ENCODE data around the gene TPGS1. TPM values are rescaled to one million over a fixed set of nuclear protein-coding genes. Genes with fewer than 3 reads are reported as not detected.
"Not testable (repeated sequence)": the region's sequence is repeated elsewhere in the genome, so short reads cannot be mapped to it uniquely, and the experiment has no call there.

The TPGS1 gene
- polyA plus RNA-seq, 4 donors: 17.4 to 38.4 (median 25.2) TPM

GRCh38 chr19:472005-472858, 35.1 kb upstream of the TPGS1 start:
- Histone ChIP-seq H3K27me3 (ENCODE audit: control insufficient read depth in 3 of 3, insufficient read depth in 3 of 3, low read length in 3 of 3) (no peaks in the 10 kb centered on the region), H3K9me3 (ENCODE audit: control insufficient read depth in 2 of 2, insufficient read depth in 1 of 2, low read depth in 1 of 2, low read length in 1 of 2) (no peaks in the 10 kb centered on the region), H3K4me3 (ENCODE audit: low read depth in 1 of 3, low read length in 3 of 3) (no peak overlapping the region), H3K4me1 (ENCODE audit: control insufficient read depth in 3 of 3, insufficient read depth in 2 of 3, low read depth in 1 of 3, low read length in 2 of 3) (no peaks in the 10 kb centered on the region), H3K27ac (ENCODE audit: low read depth in 1 of 3, low read length in 2 of 3) (no peak overlapping the region), H3K36me3 (ENCODE audit: control insufficient read depth in 3 of 3, insufficient read depth in 2 of 3, low read depth in 1 of 3, low read length in 3 of 3) (no peaks in the 10 kb centered on the region)
- DNase-seq: no peak
- FAIRE-seq: no peak
- WGBS, 3 donors: 66 to 72% (median 72%) methylated on average over 23 of the region's 23 CpGs

GRCh38 chr19:474126-475078, 32.9 kb upstream of the TPGS1 start:
- DNase-seq (no peak), FAIRE-seq (no peak)
- H3K4me3 ChIP-seq (ENCODE audit: low read depth in 1 of 3, low read length in 3 of 3): no peak overlapping the region
- no peaks in the 10 kb centered on the region for H3K9me3 ChIP-seq (ENCODE audit: control insufficient read depth in 2 of 2, insufficient read depth in 1 of 2, low read depth in 1 of 2, low read length in 1 of 2)
- WGBS, 3 donors: 69 to 74% (median 72%) methylated on average over 52 to 57 of the region's 57 CpGs
- no peak overlapping the region for H3K27ac ChIP-seq (ENCODE audit: low read depth in 1 of 3, low read length in 2 of 3)
- H3K27me3 ChIP-seq (ENCODE audit: control insufficient read depth in 3 of 3, insufficient read depth in 3 of 3, low read length in 3 of 3): no peaks in the 10 kb centered on the region
- no peaks in the 10 kb centered on the region for H3K36me3 ChIP-seq (ENCODE audit: control insufficient read depth in 3 of 3, insufficient read depth in 2 of 3, low read depth in 1 of 3, low read length in 3 of 3)
- H3K4me1 ChIP-seq (ENCODE audit: control insufficient read depth in 3 of 3, insufficient read depth in 2 of 3, low read depth in 1 of 3, low read length in 2 of 3): no peaks in the 10 kb centered on the region

DNA sequence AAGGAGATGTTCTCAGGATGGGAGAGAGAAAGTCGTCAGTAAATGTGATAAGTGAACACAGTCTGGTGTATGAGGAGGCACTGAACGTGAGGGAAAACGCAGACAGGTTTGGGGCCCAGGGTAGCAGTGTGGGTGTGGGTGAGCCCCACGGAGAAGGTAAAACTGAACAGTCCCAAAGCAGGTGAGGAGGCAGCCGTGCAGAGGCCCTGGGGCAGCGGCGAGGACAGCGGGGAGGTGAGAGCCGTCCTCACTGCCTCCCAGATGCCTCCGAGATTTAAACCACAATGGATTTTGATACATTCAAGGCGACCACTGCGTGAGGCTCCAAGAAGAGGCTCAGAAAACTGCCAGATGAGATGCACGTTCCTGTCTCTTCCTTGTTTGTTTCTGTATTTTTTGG, 31.9 kb upstream of the TPGS1 start:
- H3K9me3 ChIP-seq (ENCODE audit: control insufficient read depth in 2 of 2, insufficient read depth in 1 of 2, low read depth in 1 of 2, low read length in 1 of 2): no peaks in the 10 kb centered on the region
- no peaks in the 10 kb centered on the region for H3K4me1 ChIP-seq (ENCODE audit: control insufficient read depth in 3 of 3, insufficient read depth in 2 of 3, low read depth in 1 of 3, low read length in 2 of 3)
- no peak overlapping the region for H3K4me3 ChIP-seq (ENCODE audit: low read depth in 1 of 3, low read length in 3 of 3)
- FAIRE-seq: no peak
- H3K36me3 ChIP-seq (ENCODE audit: control insufficient read depth in 3 of 3, insufficient read depth in 2 of 3, low read depth in 1 of 3, low read length in 3 of 3): no peaks in the 10 kb centered on the region
- no peaks in the 10 kb centered on the region for H3K27me3 ChIP-seq (ENCODE audit: control insufficient read depth in 3 of 3, insufficient read depth in 3 of 3, low read length in 3 of 3)
- DNase-seq: no peak
- WGBS, 3 donors: 67 to 76% (median 76%) methylated on average over 13 of the region's 13 CpGs
- H3K27ac ChIP-seq (ENCODE audit: low read depth in 1 of 3, low read length in 2 of 3): no peak overlapping the region

DNA sequence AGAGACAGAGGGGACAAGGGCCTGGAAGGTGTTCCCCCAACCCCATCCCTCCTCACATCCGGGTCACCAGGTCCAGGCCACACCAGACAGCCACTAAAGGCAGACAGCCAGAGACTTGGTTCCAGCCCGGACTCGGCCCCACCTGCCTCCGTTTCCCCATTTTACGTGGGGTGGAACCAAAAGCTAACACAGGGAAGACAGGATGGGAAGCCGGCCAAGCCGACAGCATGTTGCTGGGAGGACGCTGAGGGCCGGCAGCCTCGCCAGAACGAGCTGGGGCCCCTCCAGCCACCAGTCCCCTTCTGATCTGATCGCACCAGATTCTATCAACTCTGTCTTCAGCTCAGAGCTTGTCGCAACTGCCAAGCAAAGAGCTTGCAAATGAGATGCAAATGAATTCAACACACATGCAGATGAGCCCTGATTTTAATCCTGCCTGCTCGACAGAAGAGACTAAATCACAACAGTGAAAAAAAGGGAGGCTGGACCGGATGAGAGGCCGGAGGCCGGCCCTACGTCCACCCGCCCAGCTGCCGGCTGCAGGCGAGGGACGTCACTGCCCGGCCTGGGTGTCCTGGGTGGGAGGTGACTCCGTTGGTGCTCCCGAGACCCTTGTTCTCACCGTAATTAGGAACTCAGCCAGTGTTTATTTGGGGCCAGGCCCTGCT, 28.9 kb upstream of the TPGS1 start:
- WGBS, 3 donors: 76 to 84% (median 84%) methylated on average over 25 to 26 of the region's 26 CpGs
- H3K4me3 ChIP-seq (ENCODE audit: low read depth in 1 of 3, low read length in 3 of 3): no peak overlapping the region
- no peak for FAIRE-seq
- no peaks in the 10 kb centered on the region for H3K27me3 ChIP-seq (ENCODE audit: control insufficient read depth in 3 of 3, insufficient read depth in 3 of 3, low read length in 3 of 3)
- no peaks in the 10 kb centered on the region for H3K36me3 ChIP-seq (ENCODE audit: control insufficient read depth in 3 of 3, insufficient read depth in 2 of 3, low read depth in 1 of 3, low read length in 3 of 3)
- DNase-seq: no peak
- H3K9me3 ChIP-seq (ENCODE audit: control insufficient read depth in 2 of 2, insufficient read depth in 1 of 2, low read depth in 1 of 2, low read length in 1 of 2): no peaks in the 10 kb centered on the region
- no peaks in the 10 kb centered on the region for H3K4me1 ChIP-seq (ENCODE audit: control insufficient read depth in 3 of 3, insufficient read depth in 2 of 3, low read depth in 1 of 3, low read length in 2 of 3)
- no peak overlapping the region for H3K27ac ChIP-seq (ENCODE audit: low read depth in 1 of 3, low read length in 2 of 3)

- Histone ChIP-seq H3K27ac (ENCODE audit: low read depth in 1 of 3, low read length in 2 of 3) (no peak overlapping the region), H3K4me3 (ENCODE audit: low read depth in 1 of 3, low read length in 3 of 3) (no peak overlapping the region), H3K27me3 (ENCODE audit: control insufficient read depth in 3 of 3, insufficient read depth in 3 of 3, low read length in 3 of 3) (no peaks in the 10 kb centered on the region), H3K9me3 (ENCODE audit: control insufficient read depth in 2 of 2, insufficient read depth in 1 of 2, low read depth in 1 of 2, low read length in 1 of 2) (no peaks in the 10 kb centered on the region), H3K4me1 (ENCODE audit: control insufficient read depth in 3 of 3, insufficient read depth in 2 of 3, low read depth in 1 of 3, low read length in 2 of 3) (no peaks in the 10 kb centered on the region), H3K36me3 (ENCODE audit: control insufficient read depth in 3 of 3, insufficient read depth in 2 of 3, low read depth in 1 of 3, low read length in 3 of 3) (no peaks in the 10 kb centered on the region)
- 67 to 71% (median 70%) methylated on average over 14 of the region's 14 CpGs for WGBS, 3 donors
- DNase-seq (no peak), FAIRE-seq (no peak)
Observed at GRCh38 chr19:478976-479375, 28.3 kb upstream of the TPGS1 start.

DNA sequence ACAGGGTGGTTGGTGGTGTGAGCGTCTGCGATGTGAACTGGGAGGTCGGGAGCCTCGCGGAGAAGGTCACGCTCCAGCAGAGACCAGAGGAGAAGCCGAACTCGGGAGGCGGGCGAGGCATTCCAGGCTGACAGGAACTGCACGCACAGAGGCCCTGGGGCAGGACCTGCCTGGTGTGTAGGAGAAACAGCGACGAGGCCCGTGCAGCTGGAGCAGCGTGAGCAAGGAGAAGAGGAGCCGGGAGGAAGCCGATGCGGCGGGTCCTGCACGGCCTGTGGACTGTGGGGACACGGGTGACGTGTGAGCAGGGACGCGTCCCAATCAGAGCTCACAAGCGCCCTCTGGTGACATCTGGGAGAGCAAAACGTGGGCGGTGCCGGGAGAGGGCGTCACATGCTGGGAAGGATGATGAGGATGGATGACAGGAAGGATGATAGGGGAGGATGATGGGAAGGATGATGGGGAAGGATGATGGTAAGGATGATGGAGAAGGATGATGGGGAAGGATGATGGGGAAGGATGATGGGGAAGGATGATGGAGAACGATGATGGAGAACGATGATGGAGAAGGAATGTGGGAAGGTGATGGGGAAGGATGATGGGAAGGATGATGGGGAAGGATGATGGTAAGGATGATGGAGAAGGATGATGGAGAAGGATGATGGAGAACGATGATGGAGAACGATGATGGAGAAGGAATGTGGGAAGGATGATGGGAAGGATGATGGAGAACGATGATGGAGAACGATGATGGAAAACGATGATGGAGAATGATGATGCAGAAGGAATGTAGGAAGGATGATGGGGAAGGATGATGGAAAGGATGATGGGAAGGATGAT, 27.1 kb upstream of the TPGS1 start:
- H3K4me3 ChIP-seq (ENCODE audit: low read depth in 1 of 3, low read length in 3 of 3): no peak overlapping the region
- DNase-seq: peak; percentile 82 to 83
- WGBS, 3 donors: 23 to 33% (median 32%) methylated on average over 36 of the region's 36 CpGs
- no peaks in the 10 kb centered on the region for H3K9me3 ChIP-seq (ENCODE audit: control insufficient read depth in 2 of 2, insufficient read depth in 1 of 2, low read depth in 1 of 2, low read length in 1 of 2)
- FAIRE-seq: no peak
- no peaks in the 10 kb centered on the region for H3K4me1 ChIP-seq (ENCODE audit: control insufficient read depth in 3 of 3, insufficient read depth in 2 of 3, low read depth in 1 of 3, low read length in 2 of 3)
- H3K27me3 ChIP-seq (ENCODE audit: control insufficient read depth in 3 of 3, insufficient read depth in 3 of 3, low read length in 3 of 3): peaks cover 0 to 9% (median 7%) of the 10 kb centered on the region in 3 donors
- H3K36me3 ChIP-seq (ENCODE audit: control insufficient read depth in 3 of 3, insufficient read depth in 2 of 3, low read depth in 1 of 3, low read length in 3 of 3): no peaks in the 10 kb centered on the region
- H3K27ac ChIP-seq (ENCODE audit: low read depth in 1 of 3, low read length in 2 of 3): no peak overlapping the region

GRCh38 chr19:481100-481499, 26.2 kb upstream of the TPGS1 start:
- H3K27me3 ChIP-seq (ENCODE audit: control insufficient read depth in 3 of 3, insufficient read depth in 3 of 3, low read length in 3 of 3): peaks cover 0 to 17% (median 7%) of the 10 kb centered on the region in 3 donors
- 93 to 97% (median 94%) methylated on average over 3 of the region's 3 CpGs for WGBS, 3 donors
- DNase-seq: not testable (repeated sequence)

More at GRCh38 chr19:481100-481499, 26.2 kb upstream of the TPGS1 start:
- FAIRE-seq; H3K27ac ChIP-seq (ENCODE audit: low read depth in 1 of 3, low read length in 2 of 3); H3K9me3 ChIP-seq (ENCODE audit: control insufficient read depth in 2 of 2, insufficient read depth in 1 of 2, low read depth in 1 of 2, low read length in 1 of 2); H3K4me3 ChIP-seq (ENCODE audit: low read depth in 1 of 3, low read length in 3 of 3); H3K36me3 ChIP-seq (ENCODE audit: control insufficient read depth in 3 of 3, insufficient read depth in 2 of 3, low read depth in 1 of 3, low read length in 3 of 3); H3K4me1 ChIP-seq (ENCODE audit: control insufficient read depth in 3 of 3, insufficient read depth in 2 of 3, low read depth in 1 of 3, low read length in 2 of 3): not testable (repeated sequence)

Measured in small intestine (tissue), 7 donors.